ENCODE data around the gene PLXNA4. TPM values are rescaled to one million over a fixed set of nuclear protein-coding genes. Genes with fewer than 3 reads are reported as not detected.
A peak's percentile ranks its signal among the peaks of the same experiment; 100 is the strongest.

The PLXNA4 gene
- total and polyA plus RNA-seq, 5 donors, result 5.7 to 19.3 (median 16.0) TPM

GRCh38 chr7:132414857-132415256 is 161.4 kb downstream of the PLXNA4 start:
- H3K27ac ChIP-seq (ENCODE audit: low read length), result no peak overlapping the region
- ATAC-seq (no peak), DNase-seq (no peak)
- 82% methylated on average over 6 of the region's 6 CpGs for WGBS
- peaks cover 22% of the 10 kb centered on the region for H3K4me1 ChIP-seq (ENCODE audit: control insufficient read depth, insufficient read depth, low read length)
- intact Hi-C loops (cut with DNase I), result loop anchor here in 1 of 4 donors (10.0 kb wide), 1 partner anchor 50 kb away; no protein-coding TSS in a partner anchor
- H3K9me3 ChIP-seq (ENCODE audit: control insufficient read depth, low read length), result no peaks in the 10 kb centered on the region
- H3K4me3 ChIP-seq (ENCODE audit: low read length), result no peak overlapping the region
- H3K27me3 ChIP-seq (ENCODE audit: control insufficient read depth, insufficient read depth), result no peaks in the 10 kb centered on the region

DNA sequence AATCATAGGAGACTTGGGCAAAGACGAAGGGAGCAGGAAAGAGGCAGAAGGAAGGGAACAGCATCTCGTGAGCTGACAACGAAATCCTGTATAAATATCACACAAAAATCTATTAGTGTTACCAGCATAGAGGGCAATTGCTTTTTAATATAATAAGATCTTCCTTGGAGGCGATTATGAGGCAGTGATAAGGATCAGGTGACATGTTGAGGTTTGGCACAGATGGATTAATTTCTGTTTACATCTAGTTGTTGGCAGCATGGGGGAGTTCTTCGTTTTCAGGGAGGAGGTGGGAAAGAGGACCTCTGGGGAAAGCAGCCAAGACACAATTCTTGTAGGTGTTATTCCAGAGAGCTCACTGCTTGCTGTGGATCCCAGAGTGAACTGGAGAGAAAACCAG is 163.8 kb downstream of the PLXNA4 start:
- Histone ChIP-seq H3K27me3 (ENCODE audit: control insufficient read depth, insufficient read depth) (no peaks in the 10 kb centered on the region), H3K4me1 (ENCODE audit: control insufficient read depth, insufficient read depth, low read length) (peaks cover 20% of the 10 kb centered on the region), H3K27ac (ENCODE audit: low read length) (no peak overlapping the region), H3K4me3 (ENCODE audit: low read length) (no peak overlapping the region), H3K9me3 (ENCODE audit: control insufficient read depth, low read length) (no peaks in the 10 kb centered on the region)
- DNase-seq (no peak), ATAC-seq (no peak)
- intact Hi-C loops (cut with DNase I), result loop anchor here in 1 of 4 donors (10.0 kb wide), 1 partner anchor 52 kb away; no protein-coding TSS in a partner anchor
- 54% methylated on average over 5 of the region's 5 CpGs for WGBS

DNA sequence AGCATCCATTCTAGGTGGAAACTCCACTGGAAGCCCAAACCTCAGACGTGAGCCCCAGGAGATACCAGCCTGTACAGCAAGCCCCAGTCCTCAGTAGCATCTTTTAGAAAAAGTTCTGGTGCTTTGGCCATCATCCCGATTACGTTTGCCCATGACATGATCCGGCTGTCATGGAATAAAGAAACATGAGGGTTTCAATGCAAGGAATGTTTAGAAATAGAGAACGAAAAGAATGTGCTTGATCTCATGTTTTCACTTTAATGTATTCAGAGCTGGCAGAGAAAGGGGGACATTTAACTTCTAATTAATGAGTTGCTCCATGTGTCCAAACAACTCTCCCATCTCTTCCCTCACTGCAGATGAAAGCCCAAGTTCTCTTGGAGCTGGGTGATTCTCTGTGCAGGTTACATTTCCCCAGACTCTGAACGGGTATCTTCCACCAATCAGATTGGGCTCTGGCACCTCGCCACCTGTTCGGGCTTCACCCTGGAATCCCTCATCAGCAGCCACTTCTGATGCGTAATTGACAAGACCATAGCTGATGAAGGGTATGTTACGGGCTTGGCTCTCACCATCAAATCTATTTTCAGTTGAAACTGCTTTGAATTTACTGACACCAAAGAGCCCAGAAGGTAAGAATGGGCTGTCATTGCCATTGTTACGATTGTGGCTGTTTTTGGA is 165.3 kb downstream of the PLXNA4 start:
- Histone ChIP-seq H3K9me3 (ENCODE audit: control insufficient read depth, low read length) (no peaks in the 10 kb centered on the region), H3K27ac (ENCODE audit: low read length) (peak overlapping the region; percentile 47), H3K4me1 (ENCODE audit: control insufficient read depth, insufficient read depth, low read length) (peaks cover 15% of the 10 kb centered on the region), H3K27me3 (ENCODE audit: control insufficient read depth, insufficient read depth) (no peaks in the 10 kb centered on the region), H3K4me3 (ENCODE audit: low read length) (no peak overlapping the region)
- peak in 1 of 3 donors; percentile 69 for DNase-seq
- intact Hi-C loops (cut with DNase I), result loop anchor here in 1 of 4 donors (10.0 kb wide), 1 partner anchor 54 kb away; no protein-coding TSS in a partner anchor
- 60% methylated on average over 11 of the region's 11 CpGs for WGBS
- ATAC-seq, result peak in 1 of 2 donors; percentile 36

- Histone ChIP-seq H3K27me3 (ENCODE audit: control insufficient read depth, insufficient read depth) (no peaks in the 10 kb centered on the region), H3K27ac (ENCODE audit: low read length) (peak overlapping the region; percentile 47), H3K4me1 (ENCODE audit: control insufficient read depth, insufficient read depth, low read length) (peaks cover 15% of the 10 kb centered on the region), H3K9me3 (ENCODE audit: control insufficient read depth, low read length) (no peaks in the 10 kb centered on the region), H3K4me3 (ENCODE audit: low read length) (no peak overlapping the region)
- 5% methylated on average over 7 of the region's 7 CpGs for WGBS
- DNase-seq (peak; percentile 68 to 75 (median 72)), ATAC-seq (peak; percentile 93 to 95)
- intact Hi-C loops (cut with DNase I), result loop anchor here in 1 of 4 donors (10.0 kb wide), 1 partner anchor 54 kb away; no protein-coding TSS in a partner anchor
Observed at GRCh38 chr7:132410385-132410784, 165.9 kb downstream of the PLXNA4 start.

- Histone ChIP-seq H3K4me3 (ENCODE audit: low read length) (no peak overlapping the region), H3K4me1 (ENCODE audit: control insufficient read depth, insufficient read depth, low read length) (peaks cover 17% of the 10 kb centered on the region), H3K27me3 (ENCODE audit: control insufficient read depth, insufficient read depth) (no peaks in the 10 kb centered on the region), H3K9me3 (ENCODE audit: control insufficient read depth, low read length) (no peaks in the 10 kb centered on the region), H3K27ac (ENCODE audit: low read length) (no peak overlapping the region)
- DNase-seq (no peak), ATAC-seq (no peak)
- WGBS, result 37% methylated on average over 2 of the region's 2 CpGs
- intact Hi-C loops (cut with DNase I), result loop anchor here in 1 of 4 donors (10.0 kb wide), 1 partner anchor 97 kb away; no protein-coding TSS in a partner anchor
Observed at GRCh38 chr7:132407764-132408163, 168.5 kb downstream of the PLXNA4 start.

DNA sequence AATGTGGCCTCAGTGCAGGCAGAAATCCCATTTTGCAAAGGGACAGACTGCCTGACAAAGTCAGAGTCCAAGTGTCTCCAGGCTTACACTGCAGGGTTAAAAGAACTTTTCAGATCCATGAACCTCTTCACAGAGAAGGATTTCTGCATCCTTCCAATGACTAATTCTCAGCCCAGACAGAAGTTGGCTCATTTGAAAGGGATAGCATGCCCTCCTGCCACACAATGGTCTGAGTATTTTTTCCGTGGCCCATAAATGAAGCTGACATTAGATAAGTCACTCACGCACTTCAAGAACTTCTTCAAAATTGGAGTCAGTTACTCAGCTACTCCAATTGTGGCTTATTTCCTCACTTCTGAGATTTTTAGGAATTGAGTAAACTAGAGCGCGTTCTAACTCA is 170.2 kb downstream of the PLXNA4 start:
- ATAC-seq, result no peak
- Histone ChIP-seq H3K27me3 (ENCODE audit: control insufficient read depth, insufficient read depth) (no peaks in the 10 kb centered on the region), H3K27ac (ENCODE audit: low read length) (no peak overlapping the region), H3K9me3 (ENCODE audit: control insufficient read depth, low read length) (no peaks in the 10 kb centered on the region), H3K4me1 (ENCODE audit: control insufficient read depth, insufficient read depth, low read length) (peaks cover 15% of the 10 kb centered on the region), H3K4me3 (ENCODE audit: low read length) (no peak overlapping the region)
- intact Hi-C loops (cut with DNase I), result loop anchor here in 1 of 4 donors (10.0 kb wide), 1 partner anchor 99 kb away; no protein-coding TSS in a partner anchor
- no peak for DNase-seq
- WGBS, result 87% methylated on average over 4 of the region's 4 CpGs

DNA sequence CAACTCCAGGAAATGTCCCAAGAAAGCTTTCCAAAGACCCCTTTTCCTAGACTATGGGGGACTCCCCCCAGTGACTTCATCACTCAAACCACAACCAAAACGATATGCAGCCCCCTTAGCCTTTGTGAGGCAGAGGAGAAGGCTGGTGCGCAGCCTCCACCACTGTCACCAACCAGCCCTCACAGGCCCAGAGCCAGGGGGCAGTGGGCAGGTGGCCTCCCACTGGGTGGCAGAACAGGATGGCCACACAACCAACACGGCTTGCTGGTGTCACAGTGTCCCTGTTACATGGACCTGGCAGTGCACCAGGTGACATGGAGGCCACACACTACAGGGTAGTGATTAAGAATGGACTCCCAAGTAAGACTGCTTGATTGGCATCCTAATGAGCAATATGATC is 172.0 kb downstream of the PLXNA4 start:
- 82% methylated on average over 3 of the region's 3 CpGs for WGBS

DNA sequence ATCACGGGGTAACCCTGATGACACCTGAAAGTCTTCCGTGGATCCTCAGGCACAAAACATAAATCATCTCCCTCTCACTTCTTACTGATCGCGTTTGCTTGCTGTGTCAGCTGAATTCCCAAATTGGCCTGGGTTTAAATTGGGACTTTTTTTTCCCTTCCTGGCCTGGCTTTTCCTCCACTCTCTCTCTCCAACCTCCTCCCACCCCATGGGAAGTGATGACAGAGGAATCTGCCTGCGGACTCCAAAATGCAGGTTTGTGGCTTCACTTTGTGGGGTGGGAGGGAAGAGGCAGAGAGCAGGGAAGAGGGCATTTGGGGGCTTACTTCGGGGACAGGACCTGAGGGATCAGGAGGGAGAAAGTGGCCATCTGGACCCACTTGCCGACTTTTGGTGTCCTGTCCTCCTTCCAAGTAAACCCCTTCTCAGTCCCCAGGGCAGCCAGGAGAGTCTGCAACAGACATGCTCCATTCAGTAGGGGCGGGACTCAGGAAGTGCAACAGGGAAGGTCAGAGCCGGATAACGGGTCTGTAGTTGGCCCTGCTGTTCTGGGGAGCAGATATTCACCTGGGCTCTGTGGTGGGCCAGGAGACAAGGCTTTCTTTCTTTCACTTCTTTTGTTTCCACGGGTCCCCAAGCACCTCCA is 172.7 kb downstream of the PLXNA4 start:
- peak in 1 of 2 donors; percentile 10 for ATAC-seq
- intact Hi-C loops (cut with DNase I), result loop anchor here in 1 of 4 donors (10.0 kb wide), 1 partner anchor 101 kb away; no protein-coding TSS in a partner anchor
- Histone ChIP-seq H3K4me3 (ENCODE audit: low read length) (no peak overlapping the region), H3K27ac (ENCODE audit: low read length) (no peak overlapping the region), H3K9me3 (ENCODE audit: control insufficient read depth, low read length) (no peaks in the 10 kb centered on the region), H3K27me3 (ENCODE audit: control insufficient read depth, insufficient read depth) (no peaks in the 10 kb centered on the region), H3K4me1 (ENCODE audit: control insufficient read depth, insufficient read depth, low read length) (peaks cover 11% of the 10 kb centered on the region)
- 45% methylated on average over 11 of the region's 11 CpGs for WGBS
- no peak for DNase-seq

More for the DNA sequence above, 172.0 kb downstream of the PLXNA4 start:
- Histone ChIP-seq H3K27me3 (ENCODE audit: control insufficient read depth, insufficient read depth) (no peaks in the 10 kb centered on the region), H3K27ac (ENCODE audit: low read length) (no peak overlapping the region), H3K4me1 (ENCODE audit: control insufficient read depth, insufficient read depth, low read length) (peaks cover 8% of the 10 kb centered on the region), H3K9me3 (ENCODE audit: control insufficient read depth, low read length) (no peaks in the 10 kb centered on the region), H3K4me3 (ENCODE audit: low read length) (no peak overlapping the region)
- ATAC-seq (no peak), DNase-seq (no peak)
- intact Hi-C loops (cut with DNase I), result loop anchor here in 1 of 4 donors (10.0 kb wide), 1 partner anchor 101 kb away; no protein-coding TSS in a partner anchor

- Histone ChIP-seq H3K9me3 (ENCODE audit: control insufficient read depth, low read length) (no peaks in the 10 kb centered on the region), H3K4me1 (ENCODE audit: control insufficient read depth, insufficient read depth, low read length) (peaks cover 12% of the 10 kb centered on the region), H3K27me3 (ENCODE audit: control insufficient read depth, insufficient read depth) (no peaks in the 10 kb centered on the region), H3K4me3 (ENCODE audit: low read length) (no peak overlapping the region), H3K27ac (ENCODE audit: low read length) (peak overlapping the region; percentile 46)
- 51% methylated on average over 8 of the region's 8 CpGs for WGBS
- intact Hi-C loops (cut with DNase I), result loop anchor here in 1 of 4 donors (10.0 kb wide), 1 partner anchor 102 kb away; no protein-coding TSS in a partner anchor
- DNase-seq, result peak in 2 of 3 donors; percentile 68 to 72
- peak; percentile 52 to 75 for ATAC-seq
Observed at GRCh38 chr7:132402751-132403245, 173.5 kb downstream of the PLXNA4 start.

DNA sequence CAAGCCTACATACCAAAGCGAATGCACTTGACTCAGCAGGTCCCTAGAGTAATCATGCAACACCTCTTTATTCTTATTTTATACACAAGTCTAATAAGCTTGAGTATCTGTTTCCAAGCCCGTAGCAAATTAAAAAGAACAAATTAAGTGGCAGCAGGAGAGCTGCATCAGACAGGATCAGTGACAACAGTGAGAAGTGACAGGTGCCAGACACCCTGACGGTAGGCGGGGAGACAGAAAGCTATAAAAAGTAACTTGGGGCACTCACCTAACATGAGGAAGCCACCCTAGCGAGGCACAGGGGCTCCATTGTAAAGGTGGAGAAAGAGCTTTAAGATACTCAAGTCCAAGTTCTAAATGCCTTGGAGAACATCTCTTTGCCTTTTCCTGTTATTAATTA is 174.2 kb downstream of the PLXNA4 start:
- no peak for DNase-seq
- no peak for ATAC-seq
- H3K9me3 ChIP-seq (ENCODE audit: control insufficient read depth, low read length), result no peaks in the 10 kb centered on the region
- no peak overlapping the region for H3K4me3 ChIP-seq (ENCODE audit: low read length)
- peak overlapping the region; percentile 41 for H3K27ac ChIP-seq (ENCODE audit: low read length)
- no peaks in the 10 kb centered on the region for H3K27me3 ChIP-seq (ENCODE audit: control insufficient read depth, insufficient read depth)
- intact Hi-C loops (cut with DNase I), result loop anchor here in 1 of 4 donors (10.0 kb wide), 1 partner anchor 103 kb away; no protein-coding TSS in a partner anchor
- H3K4me1 ChIP-seq (ENCODE audit: control insufficient read depth, insufficient read depth, low read length), result peaks cover 16% of the 10 kb centered on the region
- WGBS, result 69% methylated on average over 5 of the region's 5 CpGs
